HEK293 (cell line): ENCODE results near the gene TRNP1.
A peak's percentile ranks its signal among the peaks of the same experiment; 100 is the strongest.

Source experiments
- CTCF ChIA-PET: fragments of 350-600 bp; formaldehyde crosslinking; extraction: SDS; loops from one replicate; lab custom pipeline; 2021; ENCODE audit warnings: antibody characterized with exemption; lab: Yijun Ruan, JAX
- POLR2A ChIA-PET: fragments of 300-600 bp; formaldehyde crosslinking; extraction: SDS; loops from one replicate; lab custom pipeline; 2020; ENCODE audit warnings: antibody characterized with exemption, inconsistent platforms; lab: Yijun Ruan, JAX
- H3K27ac ChIP-seq: fragments of 200-500 bp; sonication (Bioruptor generic); 2 replicates; pipeline ENCODE4 v1.5.1; 2014; ENCODE audit warnings: low read depth, low read length, control low read depth, inconsistent platforms; ENCODE audit errors: extremely low read depth
- H3K36me3 ChIP-seq, 2 experiments: fragments of 200-500 bp in 1 of 2; sonication (Bioruptor generic) in 1 of 2; 1 replicate in 1 of 2; 2 replicates in 1 of 2; pipeline ENCODE4 v1.5.1; 2014 to 2017; ENCODE audit warnings: inconsistent platforms in 2 of 2, low read length in 2 of 2; ENCODE audit not compliant: control insufficient read depth in 2 of 2, insufficient read depth in 1 of 2
- H3K4me1 ChIP-seq: fragments of 200-500 bp; sonication (Bioruptor generic); 2 replicates; pipeline ENCODE4 v1.5.1; 2014; ENCODE audit warnings: mild to moderate bottlenecking, low read length, inconsistent platforms; ENCODE audit not compliant: control insufficient read depth, insufficient read depth
- H3K4me3 ChIP-seq: 2 replicates; pipeline ENCODE4 v1.5.1; 2011; ENCODE audit warnings: low read depth, mild to moderate bottlenecking, control low read depth, low read length, moderate library complexity
- H3K9me3 ChIP-seq: fragments of 200-500 bp; sonication (Bioruptor generic); 2 replicates; pipeline ENCODE4 v1.5.1; 2014; ENCODE audit warnings: low read depth, low read length, inconsistent platforms; ENCODE audit not compliant: control insufficient read depth, insufficient read depth
- ATF2 ChIP-seq: fragments of 450-650 bp; formaldehyde crosslinking; IDR thresholded peaks from 2 replicates; pipeline ENCODE4 v1.5.1; 2016; ENCODE audit warnings: missing biosample characterization, missing genetic modification characterization, low read depth
- BCL11A ChIP-seq: fragments of 450-650 bp; formaldehyde crosslinking; IDR thresholded peaks from 2 replicates; pipeline ENCODE4 v1.5.1; 2016; ENCODE audit warnings: low read depth, missing biosample characterization, missing genetic modification characterization
- KLF1 ChIP-seq: fragments of 450-650 bp; formaldehyde crosslinking; IDR thresholded peaks from 2 replicates; pipeline ENCODE4 v1.5.1; 2016; ENCODE audit warnings: missing biosample characterization, missing genetic modification characterization
- PATZ1 ChIP-seq: fragments of 450-650 bp; formaldehyde crosslinking; IDR thresholded peaks from 2 replicates; pipeline ENCODE4 v1.5.1; 2016; ENCODE audit warnings: missing biosample characterization, missing genetic modification characterization
- PBX3 ChIP-seq: sonication (generic); formaldehyde crosslinking; IDR thresholded peaks from 2 replicates; pipeline ENCODE4 v1.8.1; 2022; ENCODE audit warnings: mild to moderate bottlenecking, moderate library complexity, missing genetic modification reagents
- YY2 ChIP-seq: fragments of 450-650 bp; formaldehyde crosslinking; IDR thresholded peaks from 2 replicates; pipeline ENCODE4 v1.5.1; 2016; ENCODE audit warnings: missing biosample characterization, missing genetic modification characterization
- ZBTB26 ChIP-seq: fragments of 450-650 bp; formaldehyde crosslinking; optimal IDR thresholded peaks from 2 replicates; pipeline ENCODE3; 2016; ENCODE audit warnings: missing biosample characterization, mild to moderate bottlenecking, missing genetic modification characterization
- ZNF2 ChIP-seq: fragments of 450-650 bp; formaldehyde crosslinking; IDR thresholded peaks from 2 replicates; pipeline ENCODE4 v1.5.1; 2016; ENCODE audit warnings: missing biosample characterization, missing genetic modification characterization
- ZNF311 ChIP-seq: fragments of 450-650 bp; formaldehyde crosslinking; IDR thresholded peaks from 2 replicates; pipeline ENCODE4 v1.5.1; 2017; ENCODE audit warnings: missing biosample characterization, missing genetic modification characterization, borderline replicate concordance
- ZNF335 ChIP-seq: fragments of 450-650 bp; formaldehyde crosslinking; conservative IDR thresholded peaks from 2 replicates; pipeline ENCODE4 v1.5.1; 2016; ENCODE audit warnings: missing biosample characterization, missing genetic modification characterization
- ZNF341 ChIP-seq: fragments of 450-650 bp; formaldehyde crosslinking; IDR thresholded peaks from 2 replicates; pipeline ENCODE4; 2016; ENCODE audit warnings: low read depth, missing biosample characterization, missing genetic modification characterization
- ZNF394 ChIP-seq: fragments of 450-650 bp; formaldehyde crosslinking; IDR thresholded peaks from 2 replicates; pipeline ENCODE4 v1.5.1; 2016; ENCODE audit warnings: missing biosample characterization, missing genetic modification characterization, mild to moderate bottlenecking, moderate library complexity, borderline replicate concordance
- ZNF398 ChIP-seq: fragments of 450-650 bp; formaldehyde crosslinking; IDR thresholded peaks from 2 replicates; pipeline ENCODE4 v1.5.1; 2017; ENCODE audit warnings: missing biosample characterization, missing genetic modification characterization
- ZNF561 ChIP-seq: fragments of 450-650 bp; IDR thresholded peaks from 2 replicates; pipeline ENCODE4 v1.5.1; 2018; ENCODE audit warnings: missing biosample characterization, missing genetic modification characterization, borderline replicate concordance
- ZNF621 ChIP-seq: fragments of 450-650 bp; formaldehyde crosslinking; IDR thresholded peaks from 2 replicates; pipeline ENCODE4 v1.5.1; 2017; ENCODE audit warnings: missing biosample characterization, missing genetic modification characterization
- ZNF623 ChIP-seq: fragments of 450-650 bp; formaldehyde crosslinking; IDR thresholded peaks from 2 replicates; pipeline ENCODE4 v1.5.1; 2016; ENCODE audit warnings: missing biosample characterization, missing genetic modification characterization
- ZNF704 ChIP-seq: fragments of 450-650 bp; formaldehyde crosslinking; IDR thresholded peaks from 2 replicates; pipeline ENCODE4 v1.5.1; 2016; ENCODE audit warnings: missing biosample characterization, missing genetic modification characterization
- ZNF707 ChIP-seq: fragments of 450-650 bp; formaldehyde crosslinking; IDR thresholded peaks from 2 replicates; pipeline ENCODE4 v1.5.1; 2016; ENCODE audit warnings: missing biosample characterization, missing genetic modification characterization
- ZNF76 ChIP-seq: fragments of 450-650 bp; formaldehyde crosslinking; IDR thresholded peaks from 2 replicates; pipeline ENCODE4; 2016; ENCODE audit warnings: low read depth, missing biosample characterization, missing genetic modification characterization, borderline replicate concordance
- ZNF777 ChIP-seq: fragments of 450-650 bp; formaldehyde crosslinking; IDR thresholded peaks from 2 replicates; pipeline ENCODE4 v1.5.1; 2017; ENCODE audit warnings: missing biosample characterization, missing genetic modification characterization, borderline replicate concordance

TRNP1 gene

GRCh38 chr1:26959270-26959669, 34.2 kb upstream of the TRNP1 start (continued):
- TF ChIP-seq ZNF398 (no peak), BCL11A (tag by site-specific recombination) (no peak), YY2 (tag by site-specific recombination) (no peak), ZNF76 (no peak), ZNF707 (tag by site-specific recombination) (no peak), PBX3 (CRISPR knock-in tag) (no peak), ATF2 (tag by site-specific recombination) (no peak)

GRCh38 chr1:26959722-26960624, 33.5 kb upstream of the TRNP1 start, which contains the start of gene KDF1:
Gene KDF1 (minus strand): TSS chr1:26960468. CDS start chr1:26952380, 8,088 bp downstream.
- CTCF ChIA-PET: interaction anchor here (0.6 to 1.5 kb wide), 3 partner anchors 25 to 43 kb away, joined by 3 to 4 read pairs (median 3); no protein-coding TSS in a partner anchor
- Histone ChIP-seq H3K9me3 (no peaks in the 10 kb centered on the region), H3K27ac (peak within 1 kb of the TSS; percentile 21; the same call in 1 of the 2 replicates), H3K4me3 (peak within 1 kb of the TSS; percentile 58), H3K4me1 (no peaks in the 10 kb centered on the region; the same call in 1 of the 2 replicates), H3K36me3 (no peaks in the 10 kb centered on the region)
- POLR2A ChIA-PET: interaction anchor here (0.5 to 2.1 kb wide), 2 partner anchors 34 to 134 kb away, joined by 3 to 10 read pairs; partner anchors contain the start of gene TRNP1
- no peak for TF ChIP-seq ZNF623 (tag by site-specific recombination)
- no peak for TF ChIP-seq KLF1 (tag by site-specific recombination)
- TF ChIP-seq ZNF398: peak; percentile 18; the same call in 1 of the 2 replicates
- no peak for TF ChIP-seq ZNF394
- peak; percentile 53 for TF ChIP-seq ZBTB26 (tag by site-specific recombination)
- TF ChIP-seq ZNF777 (tag by site-specific recombination): peak; percentile 47; the same call in 1 of the 2 replicates
- TF ChIP-seq ZNF335 (tag by site-specific recombination): 0 out of 2 replicates have a peak, but pooled peaks have one; percentile 29
- TF ChIP-seq ZNF621: no peak
- TF ChIP-seq PATZ1 (tag by site-specific recombination): peak; percentile 58
- TF ChIP-seq ZNF2 (tag by site-specific recombination): no peak
- TF ChIP-seq ZNF561 (tag by site-specific recombination): peak; percentile 58; the same call in 1 of the 2 replicates
- no peak for TF ChIP-seq ZNF704
- no peak for TF ChIP-seq ZNF311 (tag by site-specific recombination)
- TF ChIP-seq ZNF341: 0 out of 2 replicates have a peak, but pooled peaks have one; percentile 22
